HG03442 (cell line): ENCODE data around the gene ARMH3.

Source experiments
- ATAC-seq: cut with Tn5 transposase; IDR thresholded peaks from one replicate; pipeline ENCODE4 v1.9.1; 2021; ENCODE audit warnings: mild to moderate bottlenecking, moderate library complexity; ENCODE audit not compliant: unreplicated experiment

The ARMH3 gene

GRCh38 chr10:101816376-101816775 is 239.6 kb downstream of the ARMH3 start:
- no peak for ATAC-seq

DNA sequence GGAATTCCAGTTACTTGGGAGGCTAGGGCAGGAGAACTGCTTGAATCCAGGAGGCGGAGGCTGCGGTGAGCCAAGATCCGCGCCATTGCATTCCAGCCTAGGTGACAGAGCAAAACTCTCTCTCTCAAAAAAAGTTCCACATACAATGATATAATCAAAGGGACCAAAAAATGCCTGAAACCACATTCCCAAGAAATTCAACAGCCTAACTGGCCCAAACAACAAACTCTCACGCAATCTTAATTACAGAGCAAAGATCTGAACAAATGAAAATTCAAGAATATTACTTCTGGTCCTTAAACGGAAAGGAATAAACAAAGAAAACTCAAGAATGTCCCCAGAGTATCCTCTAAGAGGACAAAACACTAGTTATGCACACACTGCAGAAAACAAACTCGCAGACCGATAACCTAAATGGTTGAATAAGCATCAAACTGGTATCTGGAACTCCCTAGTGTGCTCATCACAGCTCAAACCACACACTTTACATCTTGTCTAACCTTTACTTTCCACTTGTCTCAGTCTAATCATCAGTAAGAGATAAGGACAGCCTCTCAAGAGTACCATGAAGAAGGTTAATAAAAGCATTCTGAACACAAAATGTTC is 241.4 kb downstream of the ARMH3 start:
- no peak for ATAC-seq

DNA sequence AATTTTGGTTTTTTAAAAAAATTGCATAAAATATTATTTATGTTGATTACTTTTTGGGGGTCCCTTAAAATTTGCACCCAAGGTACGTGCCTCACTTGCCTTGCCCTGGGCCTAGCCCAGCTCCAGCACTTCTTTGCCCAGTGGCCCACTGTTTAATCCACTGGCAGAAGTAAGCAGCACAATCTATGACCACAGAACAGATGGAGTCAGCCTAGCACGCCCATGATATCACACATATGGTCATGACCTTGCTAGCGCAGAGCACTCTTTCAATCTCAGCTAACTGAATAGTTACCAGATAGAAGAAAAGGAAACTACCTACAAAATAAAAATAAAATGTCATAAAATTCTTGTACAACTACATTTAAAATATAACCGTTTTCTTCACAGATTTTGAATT is 243.4 kb downstream of the ARMH3 start:
- no peak for ATAC-seq

- ATAC-seq, result no peak
These were observed 248.8 kb downstream of the ARMH3 start for GRCh38 chr10:101807158-101807557.

DNA sequence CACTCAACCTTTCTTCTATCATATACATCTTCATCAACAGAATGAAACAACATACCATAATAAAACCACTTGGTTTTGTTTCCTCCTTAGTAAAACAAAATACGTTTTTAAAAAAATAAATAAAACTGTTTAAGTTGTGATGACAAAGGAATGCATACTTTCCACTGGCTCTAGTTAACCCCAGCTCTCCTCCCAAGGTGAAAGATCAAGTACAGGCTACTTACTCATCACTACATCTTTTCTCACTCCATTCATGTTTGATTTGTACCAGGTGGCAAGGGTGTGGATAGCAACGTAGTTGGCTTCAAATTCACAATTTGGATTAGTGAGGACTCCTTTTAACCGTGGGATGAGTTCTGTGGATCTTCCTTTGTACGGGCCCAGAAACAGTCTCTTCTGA is 252.5 kb downstream of the ARMH3 start:
- no peak for ATAC-seq

GRCh38 chr10:101797403-101798059 is 258.4 kb downstream of the ARMH3 start:
- no peak for ATAC-seq
